SH-SY5Y (cell line): ENCODE measurements around the gene THUMPD2.

ENCODE experiments used
- GATA2 ChIP-seq: IDR thresholded peaks from 2 replicates; pipeline ENCODE4 v1.6.1; 2011; ENCODE audit warnings: mild to moderate bottlenecking, low read depth, low read length
- GATA3 ChIP-seq: IDR thresholded peaks from 2 replicates; pipeline ENCODE4 v1.6.1; 2011; ENCODE audit warnings: low read depth, mild to moderate bottlenecking, low read length, moderate library complexity

DNA sequence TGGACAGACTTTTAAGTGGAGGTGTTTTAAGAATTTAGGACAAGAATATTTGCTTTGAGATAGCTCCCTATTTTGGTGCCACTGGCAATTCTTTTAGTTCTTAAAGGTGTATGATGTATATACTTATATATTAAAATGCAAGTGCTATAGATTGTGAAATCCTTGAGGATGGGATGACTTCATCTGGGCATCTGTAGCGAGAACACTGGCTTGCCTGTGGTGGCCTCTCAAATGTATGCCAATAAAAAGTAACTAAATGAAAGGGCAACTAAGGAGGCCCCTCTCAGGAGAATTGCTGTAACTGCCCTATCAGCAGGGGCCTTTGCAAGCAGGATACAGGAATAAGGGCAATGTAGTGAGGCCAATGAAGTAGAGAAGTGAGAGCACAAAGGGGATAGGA, 2.6 kb upstream of the THUMPD2 start:
- no peak for TF ChIP-seq GATA3
- no peak for TF ChIP-seq GATA2
